GM19043 (cell line): ENCODE results near the gene FANCB.
A peak's percentile ranks its signal among the peaks of the same experiment; 100 is the strongest.

Experiments used
- ATAC-seq: cut with Tn5 transposase; IDR thresholded peaks from one replicate; pipeline ENCODE4 v1.9.1; 2021; ENCODE audit warnings: low read depth; ENCODE audit not compliant: unreplicated experiment

FANCB gene

DNA sequence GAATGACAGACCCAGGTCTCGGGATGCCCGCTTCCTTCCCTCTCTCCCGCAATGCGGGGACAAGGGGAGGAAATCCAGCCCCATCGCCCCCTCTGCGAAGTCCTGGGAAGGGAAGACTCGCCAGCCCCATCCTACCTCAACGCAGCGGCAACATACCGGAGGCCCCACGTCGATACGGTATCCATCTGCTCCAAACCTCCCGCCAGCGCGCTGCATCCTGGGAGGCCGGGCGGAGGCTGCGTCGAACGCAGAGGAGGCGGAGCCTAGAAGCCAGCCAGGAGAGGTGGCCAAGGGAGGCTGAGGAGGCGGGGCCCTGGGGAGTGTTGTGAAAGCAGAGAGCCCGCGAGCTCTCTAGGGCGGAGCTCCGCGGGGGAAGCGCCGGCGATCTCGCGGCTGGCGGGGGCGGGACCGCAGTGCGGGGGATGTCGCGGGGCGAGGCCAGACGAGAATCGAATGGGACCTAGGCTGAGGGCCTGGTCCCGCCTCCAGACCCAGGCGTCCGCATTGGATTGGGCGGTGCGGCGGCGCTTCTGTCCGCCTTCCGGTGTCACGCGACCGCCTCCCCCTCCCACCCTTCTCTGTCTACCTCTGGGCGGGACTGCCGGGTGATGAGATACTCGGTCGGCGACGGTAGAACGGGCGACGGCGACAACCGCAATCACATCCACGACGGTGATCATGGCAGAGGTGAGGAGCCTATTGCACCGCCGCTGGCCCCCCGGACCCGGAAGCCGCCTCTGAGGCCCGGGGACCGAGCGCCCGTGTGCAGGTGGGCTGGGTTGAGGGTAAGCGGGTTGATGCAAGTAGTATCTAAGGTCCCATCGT is at the start of gene FANCB, which contains the start of gene MOSPD2:
Gene FANCB, minus strand, starts transcription at position 219 of the 825 bp plus-strand sequence. CDS start 7,559 bp downstream, outside the sequence.
Gene MOSPD2, plus strand, starts transcription at position 571 of the 825 bp plus-strand sequence. Its CDS starts 108 bp downstream, at position 679.
- peak; percentile 96 for ATAC-seq

DNA sequence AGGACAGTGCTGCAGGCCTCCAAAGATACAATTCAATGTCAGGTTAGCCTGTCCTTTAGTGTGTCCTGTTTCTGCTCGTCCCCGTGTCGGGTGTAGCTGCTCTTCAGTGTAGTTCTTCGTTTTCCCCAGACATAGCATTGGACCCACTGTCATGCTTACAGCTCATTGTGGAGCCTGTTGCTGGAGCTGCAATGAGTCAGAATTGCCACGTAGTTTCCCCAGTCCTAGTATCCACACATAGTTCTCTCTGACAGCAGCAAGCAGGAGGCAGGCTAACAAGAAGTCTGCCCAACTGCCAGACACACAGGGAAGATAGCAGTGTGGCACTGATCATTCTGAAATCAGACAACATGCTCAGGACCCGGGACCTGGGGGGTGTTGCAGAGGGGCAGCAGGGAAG is 49.6 kb upstream of the FANCB start:
- no peak for ATAC-seq

DNA sequence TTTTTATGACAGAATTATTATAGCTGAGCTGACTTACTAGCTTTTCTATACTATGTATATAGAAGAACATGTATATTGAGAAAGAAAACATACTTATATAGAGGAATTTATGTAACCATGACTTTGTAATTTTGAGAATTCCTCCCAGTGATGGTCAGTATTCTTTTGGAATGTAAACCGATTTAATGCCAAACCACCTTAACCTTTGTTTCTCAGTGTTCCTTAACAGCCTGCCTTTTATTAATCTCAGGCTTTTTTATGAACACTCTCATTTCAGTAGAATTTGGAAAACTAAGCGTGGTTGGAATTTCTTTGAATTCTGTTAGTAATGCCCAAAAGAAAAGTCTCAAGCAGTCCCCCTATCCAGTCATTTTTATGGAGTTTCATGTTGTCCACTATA is 47.3 kb upstream of the FANCB start:
- ATAC-seq, result no peak

DNA sequence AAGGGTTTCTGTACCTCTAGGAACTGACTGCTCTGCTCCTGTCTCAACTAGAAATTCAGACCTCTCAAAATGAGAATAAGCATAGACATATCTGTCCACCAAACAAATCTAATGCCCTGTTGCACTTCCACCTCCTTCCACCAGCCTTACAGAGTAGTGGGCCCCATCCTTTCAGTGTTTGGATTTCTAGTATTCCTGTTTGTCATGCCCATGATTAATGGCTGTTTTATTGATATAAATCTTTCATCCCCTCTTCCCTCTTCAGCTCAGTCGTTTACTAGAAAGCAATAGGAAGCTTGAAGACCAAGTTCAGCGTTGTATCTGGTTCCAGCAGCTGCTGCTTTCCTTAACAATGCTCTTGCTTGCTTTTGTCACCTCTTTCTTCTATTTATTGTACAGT is 46.5 kb upstream of the FANCB start:
- ATAC-seq, result no peak

DNA sequence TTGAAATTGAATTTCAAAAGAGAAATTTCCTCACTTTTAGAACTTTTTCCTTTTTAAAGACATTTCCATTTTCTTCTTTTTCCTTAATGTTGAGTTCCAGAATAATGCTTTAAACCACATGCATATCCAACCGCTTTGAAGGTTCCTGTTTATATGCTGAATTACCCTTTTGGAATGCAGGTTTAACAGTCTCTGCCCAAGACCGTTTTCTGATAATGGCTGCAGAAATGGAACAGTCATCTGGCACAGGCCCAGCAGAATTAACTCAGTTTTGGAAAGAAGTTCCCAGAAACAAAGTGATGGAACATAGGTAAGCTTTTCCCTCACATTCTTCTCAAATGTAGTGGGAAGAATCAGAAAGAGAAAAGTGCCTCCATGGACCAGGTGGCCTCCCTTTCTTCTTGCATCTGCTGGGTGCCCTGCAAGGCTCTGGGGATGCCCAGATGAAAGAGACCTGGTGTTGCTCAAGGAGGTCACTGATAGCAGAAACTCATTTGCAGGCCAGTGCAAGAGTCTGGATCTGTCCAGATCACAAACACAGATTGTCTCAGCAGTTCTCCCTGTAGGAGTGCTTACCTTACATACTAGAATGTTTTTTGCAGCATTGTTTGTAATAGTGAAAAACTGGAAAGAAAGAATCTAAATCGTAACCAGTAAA is 43.3 kb upstream of the FANCB start:
- ATAC-seq, result no peak

DNA sequence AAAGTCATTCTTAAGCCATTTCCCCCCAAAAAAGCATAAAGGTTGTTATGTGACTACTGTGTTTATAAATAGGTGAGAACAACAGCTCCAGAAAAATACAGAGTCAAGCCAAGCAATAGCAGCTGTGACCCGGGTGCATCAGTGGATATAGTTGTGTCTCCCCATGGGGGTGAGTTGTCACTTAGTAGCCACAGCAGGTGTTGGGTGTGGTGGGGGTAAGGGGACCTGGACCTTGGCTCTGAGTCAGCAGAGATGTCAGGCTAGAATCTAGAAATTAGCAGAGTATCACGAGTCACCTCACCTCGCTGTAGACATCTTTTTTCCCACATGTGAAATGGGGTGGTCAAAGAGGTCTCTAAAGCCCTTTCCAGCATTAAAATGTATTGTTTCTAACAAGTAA is 42.7 kb upstream of the FANCB start:
- no peak for ATAC-seq

DNA sequence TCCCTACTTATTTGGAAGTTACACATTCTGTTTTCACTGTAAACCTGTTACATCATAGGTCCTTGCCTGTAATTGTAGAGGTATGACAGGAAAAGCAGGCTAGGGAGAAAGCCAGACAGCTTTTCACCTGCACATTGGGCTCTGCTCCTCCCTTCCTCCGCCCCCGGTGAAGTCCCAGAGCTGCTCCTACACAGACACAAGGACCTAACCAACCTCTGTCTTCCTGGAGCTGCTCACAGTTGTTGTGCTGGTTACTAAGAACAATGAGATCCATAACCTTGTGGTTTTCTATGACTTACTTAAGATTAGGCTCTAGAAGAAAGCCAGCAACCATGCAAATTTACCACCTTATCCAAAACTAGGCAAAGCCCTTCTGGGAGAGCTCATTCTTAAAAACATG is 40.4 kb upstream of the FANCB start:
- ATAC-seq, result no peak

DNA sequence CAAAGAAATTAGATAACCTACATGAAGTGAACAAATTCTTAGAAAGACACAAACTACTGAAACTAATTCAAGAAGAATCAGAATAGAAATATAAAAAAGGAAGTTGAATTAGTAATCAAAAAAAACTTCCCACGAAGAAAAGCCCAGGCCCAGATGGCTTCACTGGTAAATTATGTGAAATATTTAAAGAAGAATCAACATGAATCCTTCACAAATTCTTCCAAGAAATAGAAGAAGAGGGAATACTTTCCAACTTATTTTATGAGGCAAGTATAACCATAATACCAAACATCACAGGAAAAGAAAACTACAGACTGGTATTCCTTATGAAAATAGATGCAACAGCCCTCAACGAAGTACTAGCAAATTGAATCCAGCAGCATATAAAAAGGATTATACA is 31.0 kb upstream of the FANCB start:
- ATAC-seq, result no peak

DNA sequence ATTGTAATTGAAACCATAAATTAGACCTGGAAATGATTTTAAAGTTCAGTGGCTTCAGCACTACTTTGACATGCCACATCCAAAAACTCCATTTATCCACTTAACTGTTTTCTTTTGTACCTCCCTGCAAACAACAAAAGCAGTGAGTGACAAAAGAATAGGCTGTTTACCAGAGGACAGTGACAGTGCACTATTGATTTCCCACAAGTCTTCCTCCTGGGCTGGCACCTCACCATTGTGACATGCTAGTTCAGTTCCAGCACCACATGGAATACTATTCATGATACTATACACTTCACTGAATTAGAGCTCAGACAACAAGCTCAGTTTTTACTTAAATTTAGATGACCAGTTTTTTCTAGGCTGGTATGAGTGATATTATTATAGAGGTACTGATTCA is 29.7 kb upstream of the FANCB start:
- ATAC-seq, result no peak

DNA sequence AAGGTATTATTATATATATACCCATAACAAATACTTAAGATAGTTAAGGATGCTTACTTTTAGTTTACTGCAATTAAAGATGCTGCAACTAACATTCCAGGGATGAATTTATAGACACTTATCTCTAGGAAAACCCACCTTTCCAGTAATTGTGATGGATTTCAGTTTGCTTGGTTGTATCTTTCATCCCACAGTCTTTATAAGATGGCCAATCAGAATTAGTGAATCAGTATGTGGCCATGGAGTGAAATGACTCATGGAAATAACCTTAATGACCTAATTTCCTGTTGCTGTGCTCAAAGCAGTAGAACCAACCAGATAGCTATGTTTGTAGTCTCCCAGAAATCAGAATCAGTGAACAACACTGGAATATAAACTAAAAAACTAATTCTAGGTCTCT is 26.7 kb upstream of the FANCB start:
- ATAC-seq, result no peak

DNA sequence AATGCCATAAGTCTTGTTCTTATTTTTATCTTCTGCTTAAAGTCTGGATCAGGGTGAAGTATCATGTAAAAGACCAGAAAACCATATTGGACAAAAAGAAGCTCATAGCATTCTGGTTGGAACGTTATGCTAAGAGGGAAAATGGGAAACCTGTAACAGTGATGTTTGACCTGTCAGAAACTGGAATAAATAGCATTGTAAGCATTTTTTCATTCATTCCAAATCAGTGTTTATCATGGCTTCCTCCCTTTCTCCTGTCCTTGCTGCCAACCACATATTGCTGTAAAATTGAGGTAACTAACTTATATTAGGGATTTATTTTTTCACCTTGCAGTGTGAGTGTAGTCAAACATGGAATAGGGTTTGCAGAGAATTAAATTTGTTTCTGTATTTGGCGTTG is 24.2 kb upstream of the FANCB start:
- no peak for ATAC-seq

DNA sequence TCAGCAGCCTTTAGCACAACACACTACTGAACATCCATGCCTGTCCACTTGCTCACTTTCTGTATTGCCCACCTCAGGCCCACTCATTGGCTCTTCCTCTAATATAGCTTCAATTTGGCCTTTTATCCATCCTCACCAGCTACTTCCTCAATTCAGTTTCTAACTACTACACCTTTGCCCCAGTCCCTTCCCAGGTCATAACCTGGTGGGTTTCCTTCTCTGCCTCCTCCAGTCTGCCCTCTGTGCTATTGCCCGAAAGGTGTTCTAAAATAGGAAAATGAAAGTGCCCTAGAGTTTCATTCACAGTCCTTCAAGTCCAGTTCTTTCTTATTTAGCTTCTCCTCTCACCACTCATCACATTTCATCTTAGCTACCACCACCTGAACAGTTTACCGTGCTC is 23.4 kb upstream of the FANCB start:
- ATAC-seq, result no peak

DNA sequence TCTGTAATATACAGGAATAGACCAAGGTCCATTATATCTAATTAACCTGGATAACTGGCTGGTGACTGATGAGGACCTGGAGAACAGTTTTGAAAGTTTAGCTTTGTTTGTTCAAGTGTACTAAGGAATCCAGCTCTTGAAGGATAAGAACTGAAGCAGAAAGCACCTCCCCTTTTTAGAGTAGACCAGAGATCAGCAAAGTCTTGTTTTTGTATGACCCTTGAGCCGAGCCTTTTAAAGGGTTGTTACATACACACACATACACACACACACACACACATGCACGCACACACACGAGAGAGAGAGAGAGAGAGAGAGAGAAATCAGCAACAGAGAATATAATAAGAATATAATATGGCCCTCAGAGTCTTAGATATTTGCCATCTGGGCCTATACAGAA is 13.4 kb upstream of the FANCB start:
- no peak for ATAC-seq

DNA sequence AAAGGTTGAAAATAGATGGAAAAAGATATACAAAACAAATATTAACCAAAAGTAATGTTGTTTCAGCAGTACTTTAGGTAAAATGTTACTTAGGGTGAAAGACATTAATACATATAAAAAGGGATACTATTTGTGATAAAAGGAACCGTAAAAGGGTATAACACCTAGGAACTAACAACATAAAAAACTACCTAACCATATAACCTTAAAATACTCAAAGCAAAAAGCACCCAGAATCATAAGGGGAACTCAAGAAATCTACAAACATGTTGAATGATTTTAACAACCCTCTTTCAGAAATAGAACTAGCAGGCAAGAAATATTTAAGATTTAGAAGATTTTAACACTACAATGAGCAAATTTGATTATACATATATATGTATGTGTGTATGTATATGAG is 11.8 kb upstream of the FANCB start:
- no peak for ATAC-seq

DNA sequence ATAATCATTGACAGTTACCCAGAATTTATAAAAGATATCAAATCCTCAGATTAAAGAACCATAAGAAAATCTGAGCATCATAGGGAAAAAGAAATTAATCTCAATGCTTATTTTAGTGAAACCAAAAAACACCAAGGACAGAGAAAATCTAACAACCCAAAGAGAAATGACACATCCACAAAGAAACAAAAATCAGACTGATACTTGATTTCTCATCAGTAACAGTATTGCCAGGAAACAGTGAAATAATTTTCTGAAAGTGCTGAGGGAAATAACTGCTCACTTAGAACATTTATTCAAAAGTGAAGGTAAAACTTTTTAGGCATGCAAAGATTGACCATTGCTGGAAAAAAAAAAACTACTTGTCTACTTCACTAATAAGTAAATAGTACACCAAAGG is 11.0 kb upstream of the FANCB start:
- ATAC-seq, result no peak

DNA sequence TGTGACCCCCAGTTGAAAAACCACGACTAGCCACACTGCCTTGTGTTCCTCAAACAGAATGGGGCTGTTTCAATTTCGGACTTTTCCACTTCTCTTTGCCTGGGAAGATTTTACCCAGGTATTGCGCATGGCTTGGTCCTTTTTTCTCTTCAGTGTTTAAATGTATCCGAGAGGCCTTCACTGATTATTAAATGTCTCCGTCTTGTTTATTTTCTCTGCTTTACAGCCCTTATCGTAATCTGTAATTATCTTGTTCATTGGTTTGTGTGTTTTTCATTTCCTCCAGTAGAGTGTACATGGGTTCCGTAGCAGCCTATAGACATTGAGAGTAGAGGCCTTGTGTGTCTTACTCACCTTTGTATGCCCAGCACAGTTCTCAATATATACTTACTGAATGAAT is 2.8 kb upstream of the FANCB start:
- ATAC-seq, result no peak

DNA sequence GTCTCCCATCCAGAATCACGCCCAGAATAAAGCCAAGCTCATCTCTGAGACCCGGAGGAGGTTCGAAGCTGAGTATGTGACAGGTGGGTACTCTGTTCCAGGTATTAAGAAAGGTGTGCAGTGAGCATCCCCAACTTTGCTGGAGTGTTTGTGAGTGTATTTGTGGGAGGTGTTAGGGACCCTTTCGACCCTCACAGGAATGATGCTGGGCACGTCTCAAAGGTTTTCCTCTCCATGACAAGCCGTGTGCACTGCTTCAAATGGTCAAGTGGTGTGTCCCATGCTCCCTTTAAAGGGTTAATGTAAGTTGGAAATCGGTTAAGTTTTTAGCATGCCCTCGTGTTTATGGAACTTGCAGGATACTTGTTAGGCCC is 794 bp upstream of the FANCB start:
- no peak for ATAC-seq

DNA sequence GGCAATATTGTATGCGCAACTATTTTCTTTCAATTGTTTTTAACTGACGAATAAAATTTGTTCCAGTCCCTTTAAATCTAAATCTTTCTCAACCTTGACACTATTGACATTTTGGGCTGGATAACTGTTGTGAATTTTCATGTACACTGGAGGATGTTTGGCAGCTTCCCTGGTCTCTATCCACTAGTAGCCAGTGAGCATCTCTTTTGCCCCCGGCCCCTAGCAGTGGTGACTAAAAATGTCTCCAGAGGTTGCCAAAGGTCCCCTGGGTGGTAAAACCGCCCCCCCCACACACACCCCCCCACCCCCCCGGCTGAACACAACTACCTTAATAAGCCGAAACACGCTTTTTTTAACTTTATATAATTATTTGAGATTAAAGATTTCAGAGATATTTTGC is 514 bp downstream of the FANCB start:
- no peak for ATAC-seq

DNA sequence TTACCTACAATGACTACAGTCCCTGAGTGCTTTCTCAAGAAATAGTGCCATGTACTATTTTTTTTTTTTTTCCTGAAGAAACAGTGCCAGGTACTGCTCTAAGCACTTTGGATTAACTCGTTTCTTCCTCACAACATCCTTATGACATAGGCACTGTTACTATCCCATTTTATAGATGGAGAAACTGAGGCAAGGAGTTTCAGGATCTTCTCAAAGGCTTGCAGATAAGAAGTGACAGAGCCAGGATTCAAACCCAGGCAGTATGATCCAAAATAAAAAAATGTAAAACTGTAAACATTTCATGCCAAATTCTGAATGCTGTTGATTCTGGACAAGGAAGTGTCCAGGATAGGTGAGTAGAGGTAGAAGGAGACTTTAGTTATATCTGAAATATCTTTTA is 1.1 kb downstream of the FANCB start:
- ATAC-seq, result no peak

DNA sequence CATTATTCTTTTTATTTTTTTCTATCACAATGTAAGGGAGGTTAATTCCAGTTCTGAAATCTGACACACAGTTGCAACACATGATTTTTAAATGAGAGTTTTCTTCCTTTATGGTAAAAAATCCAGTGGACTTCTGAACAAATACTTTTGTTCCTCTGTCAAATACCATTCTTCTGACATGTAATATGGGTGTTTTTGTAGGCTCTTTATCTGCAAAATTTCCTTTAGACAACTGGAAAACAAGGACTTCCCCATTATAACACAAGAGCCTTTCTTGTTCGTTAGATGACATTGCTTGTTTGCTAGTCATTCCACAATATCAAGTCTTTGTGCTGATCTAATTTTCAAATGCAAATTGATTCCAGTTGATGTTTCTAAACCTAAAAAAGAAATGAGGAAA is 7.7 kb downstream of the FANCB start:
- no peak for ATAC-seq

DNA sequence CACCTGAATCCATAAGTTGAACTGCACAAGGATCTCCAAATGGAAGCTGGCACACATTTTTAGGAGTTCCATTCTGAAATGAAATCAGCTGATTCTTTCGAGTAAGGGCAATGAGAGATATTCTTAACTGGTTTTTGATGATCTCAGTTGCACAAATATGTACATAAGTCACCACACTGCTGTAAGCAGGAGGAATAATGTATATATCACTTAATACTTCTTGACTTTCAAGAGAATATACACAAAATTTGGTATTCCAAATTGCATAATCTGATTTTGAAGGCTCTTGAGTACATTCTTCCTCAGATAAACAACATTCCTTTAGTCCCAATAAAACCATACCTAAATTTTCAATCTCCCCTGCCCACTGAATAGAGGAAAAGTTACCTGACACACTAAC is 8.2 kb downstream of the FANCB start:
- ATAC-seq, result no peak

DNA sequence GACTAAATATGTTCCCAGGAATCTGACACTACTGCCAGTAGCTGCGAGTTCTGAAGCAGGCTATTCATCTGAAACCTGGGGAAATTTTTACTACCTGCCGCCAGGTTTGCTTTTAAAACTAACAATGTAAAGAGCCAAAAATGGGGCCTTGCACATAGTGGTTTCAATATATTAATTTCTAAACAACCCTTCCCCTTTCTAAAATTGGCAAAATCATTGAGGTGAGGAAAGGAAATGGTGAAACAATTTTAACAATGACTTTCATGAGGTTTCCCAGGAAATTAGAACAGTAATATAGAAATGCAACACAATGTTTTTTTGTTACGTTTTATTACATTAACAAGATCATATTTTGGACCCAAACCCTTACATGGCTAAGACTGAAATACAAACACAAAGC is 21.3 kb downstream of the FANCB start:
- no peak for ATAC-seq
